ENCODE data around the gene NHSL2.

The NHSL2 gene

GRCh38 chrX:72015383-72015782, 104.7 kb downstream of the NHSL2 start:
- no peak for DNase-seq (ENCODE audit: low read depth)
- no peak for TF ChIP-seq CTCF (conservative IDR thresholded peaks at IDR 0.05; ENCODE audit: low read depth, low read length)
- no peak overlapping the region for H3K4me3 ChIP-seq (ENCODE audit: low read length)

- TF ChIP-seq CTCF (conservative IDR thresholded peaks at IDR 0.05; ENCODE audit: low read depth, low read length) = no peak
- no peak for DNase-seq (ENCODE audit: low read depth)
- no peak overlapping the region for H3K4me3 ChIP-seq (ENCODE audit: low read length)
Observed at GRCh38 chrX:72016881-72017783, 106.5 kb downstream of the NHSL2 start.

- DNase-seq (ENCODE audit: low read depth) = peak; percentile 66
- TF ChIP-seq CTCF (conservative IDR thresholded peaks at IDR 0.05; ENCODE audit: low read depth, low read length) = peak; percentile 40
- H3K4me3 ChIP-seq (ENCODE audit: low read length) = no peak overlapping the region
Observed at GRCh38 chrX:72018277-72019112, 107.8 kb downstream of the NHSL2 start.

- no peak for TF ChIP-seq CTCF (conservative IDR thresholded peaks at IDR 0.05; ENCODE audit: low read depth, low read length)
- no peak overlapping the region for H3K4me3 ChIP-seq (ENCODE audit: low read length)
- DNase-seq (ENCODE audit: low read depth) = no peak
Observed at GRCh38 chrX:72019487-72019886, 108.8 kb downstream of the NHSL2 start.

GRCh38 chrX:72020204-72020603, 109.6 kb downstream of the NHSL2 start:
- no peak overlapping the region for H3K4me3 ChIP-seq (ENCODE audit: low read length)
- DNase-seq (ENCODE audit: low read depth) = no peak
- no peak for TF ChIP-seq CTCF (conservative IDR thresholded peaks at IDR 0.05; ENCODE audit: low read depth, low read length)

- H3K4me3 ChIP-seq (ENCODE audit: low read length) = no peak overlapping the region
- DNase-seq (ENCODE audit: low read depth) = no peak
- TF ChIP-seq CTCF (conservative IDR thresholded peaks at IDR 0.05; ENCODE audit: low read depth, low read length) = no peak
Observed at GRCh38 chrX:72020788-72021187, 110.1 kb downstream of the NHSL2 start.

Measured in retinal pigment epithelial cell (primary cell).